K562 (cell line): Measurements from ENCODE around the gene LY6G6D. TPM values are rescaled to one million over a fixed set of nuclear protein-coding genes. Genes with fewer than 3 reads are reported as not detected.

ENCODE experiments used
- ATF1 ChIP-seq, 2 experiments: fragments of 450-650 bp in 1 of 2; IDR thresholded peaks; 2 replicates each; pipeline ENCODE4 v1.6.1; 2016; ENCODE audit warnings: missing compliant biosample characterization in 1 of 2, missing genetic modification characterization in 1 of 2
- BCL6 ChIP-seq: fragments of 250-450 bp; sonication (Bioruptor Pico); IDR thresholded peaks from 2 replicates; pipeline ENCODE4 v1.4.0; 2020
- CREB1 ChIP-seq, 2 experiments: sonication (generic) in 1 of 2; formaldehyde crosslinking in 1 of 2; IDR thresholded peaks; 2 replicates each; pipeline versions ENCODE4 v1.6.1 to v1.8.0; 2012 to 2022; ENCODE audit warnings: inconsistent platforms in 1 of 2, mild to moderate bottlenecking in 1 of 2, missing genetic modification reagents in 1 of 2, moderate library complexity in 1 of 2
- HDGF ChIP-seq: fragments of 450-650 bp; IDR thresholded peaks from 2 replicates; pipeline ENCODE4 v1.6.1; 2016
- JUND ChIP-seq, 2 experiments: IDR thresholded peaks; 2 replicates in 1 of 2; 3 replicates in 1 of 2; pipeline ENCODE4 v1.6.1; 2011; ENCODE audit warnings: borderline replicate concordance in 2 of 2, low read depth in 2 of 2, low read length in 2 of 2, improper control_type of control experiment in 1 of 2, missing biosample characterization in 1 of 2, missing genetic modification characterization in 1 of 2, missing genetic modification reagents in 1 of 2
- KDM5B ChIP-seq: fragments of 200-600 bp; sonication (generic); IDR thresholded peaks from 2 replicates; pipeline ENCODE4 v1.6.1; 2012; ENCODE audit warnings: low read depth, mild to moderate bottlenecking, moderate library complexity, low read length, control low read depth, inconsistent platforms; ENCODE audit not compliant: insufficient replicate concordance
- MITF ChIP-seq: IDR thresholded peaks from 2 replicates; pipeline ENCODE4 v1.6.1; 2014; ENCODE audit warnings: antibody characterized with exemption
- NEUROD1 ChIP-seq: fragments of 150-350 bp; IDR thresholded peaks from 2 replicates; pipeline ENCODE4 v1.6.1; 2014; ENCODE audit warnings: borderline replicate concordance, low read length, low read depth; ENCODE audit not compliant: partially characterized antibody
- PHB2 ChIP-seq: fragments of 450-650 bp; IDR thresholded peaks from 2 replicates; pipeline ENCODE4 v1.6.1; 2017; ENCODE audit warnings: low read depth
- SOX6 ChIP-seq: fragments of 450-650 bp; IDR thresholded peaks from 2 replicates; pipeline ENCODE4 v1.6.1; 2014; ENCODE audit warnings: mild to moderate bottlenecking
- TAF9B ChIP-seq: fragments of 450-650 bp; IDR thresholded peaks from 2 replicates; pipeline ENCODE4 v1.6.1; 2018; ENCODE audit warnings: mild to moderate bottlenecking; ENCODE audit not compliant: partially characterized antibody
- TCF7 ChIP-seq: sonication (generic); IDR thresholded peaks from 2 replicates; pipeline ENCODE4 v1.6.1; 2016; ENCODE audit warnings: antibody characterized with exemption, borderline replicate concordance
- TRIM28 ChIP-seq: fragments of 450-650 bp; IDR thresholded peaks from 2 replicates; pipeline ENCODE4 v1.6.1; 2017
- USF1 ChIP-seq: sonication (generic); formaldehyde crosslinking; IDR thresholded peaks from 2 replicates; pipeline ENCODE4 v1.9.0; 2022; ENCODE audit warnings: mild to moderate bottlenecking, missing genetic modification reagents
- ZNF133 ChIP-seq: fragments of 250-450 bp; sonication (Bioruptor Pico); IDR thresholded peaks from 2 replicates; pipeline ENCODE4 v1.4.0; 2020; ENCODE audit warnings: mild to moderate bottlenecking
- ZNF431 ChIP-seq: sonication (generic); formaldehyde crosslinking; IDR thresholded peaks from 2 replicates; pipeline ENCODE4 v1.8.0; 2022; ENCODE audit warnings: mild to moderate bottlenecking, missing genetic modification reagents
- polyA plus RNA-seq, 8 experiments: library from polyadenylated mRNA; depleted of rRNA in 4 of 8; stranded (reverse) in 5 of 8; unstranded in 3 of 8; fragments of >200 nt; fragmentation: Nextera tagmentation in 2 of 8; fragmentation: Illumina TruSeq in 1 of 8; extraction: Ambion mirVana in 2 of 8; extraction: Trizol in 1 of 8; gene quantifications; 2 replicates each; pipeline versions ENCODE4 v1.2.1 to v1.2.3, GENCODE V29; 2011 to 2014; ENCODE audit warnings: inconsistent platforms in 1 of 8, missing spikeins in 1 of 8
- total RNA-seq, 7 experiments: library from RNA; depleted of rRNA in 6 of 7; stranded (reverse); fragments of >200 nt in 6 of 7; fragmentation: Illumina TruSeq in 2 of 7; extraction: Trizol in 2 of 7; gene quantifications; 2 replicates each; pipeline versions ENCODE4 v1.2.1 to v1.2.3, GENCODE V29; 2011 to 2021; ENCODE audit warnings: low replicate concordance in 1 of 7
- TF ChIP-seq, protein P1 (sequence below): fragments of 200-800 bp; sonication (Bioruptor generic); IDR thresholded peaks from 2 replicates; pipeline ENCODE4 v1.6.1; 2017; ENCODE audit warnings: missing genetic modification characterization, missing compliant biosample characterization
- TF ChIP-seq, protein P2 (sequence below): fragments of 250-450 bp; sonication (Bioruptor Pico); IDR thresholded peaks from 2 replicates; pipeline ENCODE4 v1.8.0; 2021; ENCODE audit warnings: borderline replicate concordance, mild to moderate bottlenecking, moderate library complexity; ENCODE audit not compliant: poor library complexity, severe bottlenecking

LY6G6D gene
- total and polyA plus RNA-seq, 9 of the 15 experiments (the other 6 are each of a cell fraction or from before 2014, with no cell fraction given), result 0.30 to 0.38 TPM; not detected in 7

GRCh38 chr6:31729515-31729978 lies 14.4 kb downstream of the LY6G6D start (continued):
- TF ChIP-seq NEUROD1 (no peak), JUND (IDR thresholded peaks at IDR 0.05; ENCODE audit: borderline replicate concordance, low read depth, low read length) (peak; percentile 66), JUND (tag; IDR thresholded peaks at IDR 0.05; ENCODE audit: borderline replicate concordance, low read depth, low read length) (peak; percentile 77; the same call in 2 of the 3 replicates), TAF9B (no peak), ZNF431 (CRISPR knock-in tag) (no peak), TRIM28 (no peak; the same call in 1 of the 2 replicates), ZNF133 (no peak), CREB1 (IDR thresholded peaks at IDR 0.05) (peak; percentile 33; the same call in 1 of the 2 replicates), CREB1 (CRISPR knock-in tag; IDR thresholded peaks at IDR 0.05) (no peak), HDGF (no peak), MITF (no peak), BCL6 (CRISPR knock-in tag) (no peak), TCF7 (no peak), USF1 (CRISPR knock-in tag) (peak; percentile 74), ATF1 (CRISPR knock-in tag; IDR thresholded peaks at IDR 0.05) (no peak), ATF1 (tag; IDR thresholded peaks at IDR 0.05) (no peak), PHB2 (no peak), SOX6 (no peak), KDM5B (peak; percentile 91)
- TF ChIP-seq, protein P1, sequence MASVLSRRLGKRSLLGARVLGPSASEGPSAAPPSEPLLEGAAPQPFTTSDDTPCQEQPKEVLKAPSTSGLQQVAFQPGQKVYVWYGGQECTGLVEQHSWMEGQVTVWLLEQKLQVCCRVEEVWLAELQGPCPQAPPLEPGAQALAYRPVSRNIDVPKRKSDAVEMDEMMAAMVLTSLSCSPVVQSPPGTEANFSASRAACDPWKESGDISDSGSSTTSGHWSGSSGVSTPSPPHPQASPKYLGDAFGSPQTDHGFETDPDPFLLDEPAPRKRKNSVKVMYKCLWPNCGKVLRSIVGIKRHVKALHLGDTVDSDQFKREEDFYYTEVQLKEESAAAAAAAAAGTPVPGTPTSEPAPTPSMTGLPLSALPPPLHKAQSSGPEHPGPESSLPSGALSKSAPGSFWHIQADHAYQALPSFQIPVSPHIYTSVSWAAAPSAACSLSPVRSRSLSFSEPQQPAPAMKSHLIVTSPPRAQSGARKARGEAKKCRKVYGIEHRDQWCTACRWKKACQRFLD (CRISPR knock-in tag), result no peak
- TF ChIP-seq, protein P2, sequence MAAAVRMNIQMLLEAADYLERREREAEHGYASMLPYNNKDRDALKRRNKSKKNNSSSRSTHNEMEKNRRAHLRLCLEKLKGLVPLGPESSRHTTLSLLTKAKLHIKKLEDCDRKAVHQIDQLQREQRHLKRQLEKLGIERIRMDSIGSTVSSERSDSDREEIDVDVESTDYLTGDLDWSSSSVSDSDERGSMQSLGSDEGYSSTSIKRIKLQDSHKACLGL (CRISPR knock-in tag), result no peak
